Measurements from ENCODE around the gene HYI. TPM values are rescaled to one million over a fixed set of nuclear protein-coding genes. Genes with fewer than 3 reads are reported as not detected.

The HYI gene
- polyA plus RNA-seq, 6 donors from 2014 or later = 0.79 to 2.5 (median 2.1) TPM

DNA sequence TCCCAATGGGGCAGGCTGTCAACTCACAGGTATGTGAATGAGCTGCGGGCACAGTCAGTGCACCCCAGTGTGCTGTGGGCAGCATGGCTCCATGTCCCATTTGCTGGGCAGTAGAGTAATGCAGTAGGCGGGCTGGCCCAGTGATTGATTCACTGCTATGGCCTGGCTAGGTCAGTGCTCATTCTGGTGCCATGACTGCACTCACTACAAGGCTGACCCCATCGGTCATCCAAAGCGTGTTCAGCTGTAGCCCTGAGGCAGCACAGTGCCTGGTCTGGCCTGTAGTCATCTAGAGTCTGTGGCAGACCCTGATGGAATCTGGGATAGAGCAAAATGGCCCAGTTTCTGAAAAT, 7.4 kb downstream of the HYI start:
- no peak for DNase-seq
- Mint-ChIP-seq H3K27ac (no peak overlapping the region), H3K27me3 (no peaks in the 10 kb centered on the region), H3K36me3 (peaks cover 17 to 47% of the 10 kb centered on the region in 2 donors), H3K9me3 (no peaks in the 10 kb centered on the region), H3K4me3 (no peak overlapping the region), H3K4me1 (peaks cover 0 to 5% (median 0%) of the 10 kb centered on the region in 3 donors)
- ATAC-seq (ENCODE audit: low read depth in 2 of 2) = no peak

DNA sequence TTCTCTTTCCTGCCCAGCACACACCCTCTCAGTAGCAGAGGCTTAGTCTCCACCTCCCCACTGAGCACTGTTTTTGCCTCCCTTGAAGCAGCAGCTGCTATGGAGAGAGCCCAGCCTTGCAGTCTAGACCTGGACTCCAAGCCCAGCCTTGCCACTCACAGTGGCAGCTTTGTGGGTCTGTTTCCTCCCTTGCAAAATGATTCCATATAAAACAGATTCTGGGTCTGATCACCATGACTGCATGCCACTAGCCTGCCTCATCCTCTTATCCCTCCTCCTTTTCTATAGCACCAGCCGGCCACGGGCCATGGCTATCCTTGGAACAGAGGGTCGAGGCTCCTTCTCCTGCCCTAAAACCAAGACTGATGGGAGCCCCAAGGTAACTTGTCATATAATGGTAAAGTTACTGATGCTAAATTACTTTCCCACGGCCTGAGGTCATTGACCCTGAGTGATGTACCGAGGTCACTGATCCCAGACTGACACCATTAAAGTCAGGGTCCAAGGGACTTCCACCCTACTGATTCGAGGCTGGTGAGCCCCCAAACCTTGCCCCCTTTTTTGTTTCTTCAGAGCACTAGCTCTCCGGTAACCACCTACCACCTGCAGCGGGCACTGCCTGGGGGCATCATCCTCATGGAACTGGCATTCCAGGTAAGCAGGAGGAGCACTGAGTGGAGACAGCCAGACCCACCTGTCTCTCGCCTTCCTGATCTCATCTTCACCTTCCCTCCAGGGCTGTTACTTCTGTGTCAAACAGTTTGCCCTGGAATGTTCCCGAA, 7.9 kb downstream of the HYI start:
- no peak overlapping the region for H3K4me3 Mint-ChIP-seq
- H3K36me3 Mint-ChIP-seq = peaks cover 17 to 53% of the 10 kb centered on the region in 2 donors
- ATAC-seq (ENCODE audit: low read depth in 2 of 2) = no peak
- no peak for DNase-seq
- peak overlapping the region in 2 of 6 donors; percentile 36 to 74 for H3K27ac Mint-ChIP-seq
- H3K4me1 Mint-ChIP-seq = peaks cover 0 to 5% (median 0%) of the 10 kb centered on the region in 3 donors
- H3K9me3 Mint-ChIP-seq = no peaks in the 10 kb centered on the region
- no peaks in the 10 kb centered on the region for H3K27me3 Mint-ChIP-seq

DNA sequence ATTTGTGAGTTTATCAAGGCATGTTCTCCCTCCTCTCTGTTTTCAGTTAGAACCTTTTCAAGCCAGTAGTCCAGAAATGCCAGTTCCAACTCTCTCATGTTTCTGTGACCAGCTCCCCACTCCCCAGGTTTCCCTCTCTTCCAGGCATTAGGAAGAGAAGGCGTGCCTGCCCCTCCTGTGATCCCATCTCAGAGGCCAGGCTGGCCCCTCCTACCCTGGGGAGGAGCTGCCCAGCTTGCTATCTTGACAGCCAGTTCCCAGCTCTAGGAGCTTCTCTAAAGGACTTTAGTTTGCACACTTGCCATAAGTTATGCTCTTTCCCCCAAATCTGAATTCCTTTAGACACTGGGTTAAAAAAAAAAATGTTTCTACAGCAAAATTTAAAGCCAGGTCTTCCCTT, 8.9 kb downstream of the HYI start:
- Mint-ChIP-seq H3K36me3 (peaks cover 17 to 55% of the 10 kb centered on the region in 2 donors), H3K27ac (peak overlapping the region in 3 of 6 donors; percentile 21 to 81 (median 78)), H3K27me3 (no peaks in the 10 kb centered on the region), H3K4me3 (no peak overlapping the region), H3K4me1 (peaks cover 0 to 5% (median 0%) of the 10 kb centered on the region in 3 donors), H3K9me3 (no peaks in the 10 kb centered on the region)
- ATAC-seq (ENCODE audit: low read depth in 2 of 2) = no peak
- no peak for DNase-seq

DNA sequence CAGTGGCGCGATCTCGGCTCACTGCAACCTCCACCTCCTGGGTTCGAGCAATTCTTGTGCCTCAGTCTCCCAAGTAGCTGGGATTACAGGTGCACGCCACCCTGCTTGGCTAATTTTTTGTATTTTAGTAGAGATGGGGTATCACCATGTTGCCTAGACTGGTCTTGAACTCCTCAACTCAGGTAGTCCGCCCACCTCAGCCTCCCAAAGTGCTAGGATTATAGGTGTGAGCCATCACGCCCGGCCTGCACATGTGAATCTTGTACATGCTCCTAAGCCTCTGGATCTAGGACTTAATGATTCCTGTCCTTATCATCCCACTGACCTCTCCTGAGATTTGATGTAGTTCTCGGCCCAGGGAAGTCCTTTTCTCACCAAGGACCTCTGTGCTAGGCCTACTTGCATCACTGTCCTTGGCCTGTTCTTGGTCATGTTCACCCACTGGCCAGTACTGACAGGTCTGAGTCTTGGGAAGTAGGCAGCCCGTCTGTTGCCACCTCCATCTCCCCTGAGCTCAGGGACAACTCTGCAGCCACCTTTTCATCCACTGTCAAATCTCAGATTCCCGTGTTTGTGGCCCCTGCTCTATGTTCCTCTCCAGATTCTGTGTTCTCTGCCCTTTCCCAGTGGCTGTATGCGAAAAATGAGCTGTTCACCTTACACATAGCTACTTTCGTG, 9.4 kb downstream of the HYI start:
- Mint-ChIP-seq H3K36me3 (peaks cover 16 to 56% of the 10 kb centered on the region in 2 donors), H3K27ac (peak overlapping the region in 4 of 6 donors; percentile 2 to 81 (median 50)), H3K27me3 (no peaks in the 10 kb centered on the region), H3K4me1 (peaks cover 0 to 4% (median 1%) of the 10 kb centered on the region in 3 donors), H3K9me3 (no peaks in the 10 kb centered on the region), H3K4me3 (no peak overlapping the region)
- ATAC-seq (ENCODE audit: low read depth in 2 of 2) (no peak), DNase-seq (no peak)

DNA sequence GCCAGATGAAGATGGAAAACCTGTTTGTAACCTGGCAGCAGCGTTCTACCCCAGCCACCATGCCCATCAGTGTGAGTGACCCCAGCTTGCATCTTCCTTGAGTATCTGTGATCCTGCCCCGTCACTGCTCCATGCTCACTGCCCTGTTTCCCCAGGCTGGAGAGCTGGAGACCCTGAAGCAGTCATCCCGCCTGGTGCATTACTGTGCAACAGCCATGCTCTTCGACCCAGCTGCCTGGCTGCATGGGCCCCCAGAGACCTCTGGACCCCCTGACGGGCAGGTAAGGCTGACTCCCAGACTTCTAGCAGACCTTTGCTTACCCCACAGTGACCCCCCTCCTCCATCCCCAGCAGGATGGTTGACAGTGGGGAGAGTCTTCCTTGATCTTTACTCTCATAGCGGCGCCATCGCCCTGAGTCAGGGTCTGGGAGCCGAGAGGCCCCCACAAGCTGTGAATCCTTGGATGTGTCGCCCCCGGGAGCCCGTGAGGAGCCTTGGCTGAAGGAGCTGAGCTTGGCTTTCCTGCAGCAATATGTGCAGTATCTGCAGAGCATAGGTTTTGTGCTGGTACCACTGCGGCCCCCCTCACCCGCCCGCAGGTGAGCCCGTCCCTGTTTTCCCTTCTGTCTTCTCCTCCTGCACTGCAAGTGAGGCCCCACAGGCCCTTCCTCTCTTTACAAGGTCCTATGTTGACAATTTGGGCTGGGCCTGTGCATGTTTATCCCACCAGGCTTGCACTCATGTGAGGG, 10.4 kb downstream of the HYI start:
- ATAC-seq (ENCODE audit: low read depth in 2 of 2) (no peak), DNase-seq (no peak)
- Mint-ChIP-seq H3K27ac (no peak overlapping the region), H3K27me3 (no peaks in the 10 kb centered on the region), H3K4me1 (peaks cover 0 to 4% (median 0%) of the 10 kb centered on the region in 3 donors), H3K36me3 (peaks cover 12 to 58% of the 10 kb centered on the region in 2 donors), H3K4me3 (no peak overlapping the region), H3K9me3 (no peaks in the 10 kb centered on the region)

DNA sequence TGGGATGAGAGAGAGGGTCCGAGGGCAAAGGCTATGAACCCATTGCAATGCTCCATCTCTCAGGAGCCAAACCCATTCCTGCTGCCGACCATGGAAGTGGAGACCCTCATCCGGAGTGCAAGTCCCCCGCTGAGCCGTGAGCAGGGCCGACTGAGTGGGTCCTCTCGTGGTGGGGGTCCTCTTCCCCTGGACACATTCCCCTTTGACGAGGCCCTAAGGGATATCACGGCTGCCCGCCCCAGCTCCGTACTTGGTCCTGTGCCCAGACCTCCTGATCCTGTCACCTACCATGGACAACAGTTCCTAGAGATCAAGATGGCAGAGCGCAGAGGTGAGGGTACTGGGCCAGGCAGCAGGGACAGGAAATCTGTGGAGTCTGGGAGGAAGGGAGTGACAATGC, 11.0 kb downstream of the HYI start:
- H3K36me3 Mint-ChIP-seq = peaks cover 12 to 58% of the 10 kb centered on the region in 2 donors
- H3K27me3 Mint-ChIP-seq = no peaks in the 10 kb centered on the region
- ATAC-seq (ENCODE audit: low read depth in 2 of 2) (no peak), DNase-seq (no peak)
- H3K27ac Mint-ChIP-seq = no peak overlapping the region
- no peaks in the 10 kb centered on the region for H3K9me3 Mint-ChIP-seq
- peaks cover 0 to 4% (median 0%) of the 10 kb centered on the region in 3 donors for H3K4me1 Mint-ChIP-seq
- H3K4me3 Mint-ChIP-seq = no peak overlapping the region

DNA sequence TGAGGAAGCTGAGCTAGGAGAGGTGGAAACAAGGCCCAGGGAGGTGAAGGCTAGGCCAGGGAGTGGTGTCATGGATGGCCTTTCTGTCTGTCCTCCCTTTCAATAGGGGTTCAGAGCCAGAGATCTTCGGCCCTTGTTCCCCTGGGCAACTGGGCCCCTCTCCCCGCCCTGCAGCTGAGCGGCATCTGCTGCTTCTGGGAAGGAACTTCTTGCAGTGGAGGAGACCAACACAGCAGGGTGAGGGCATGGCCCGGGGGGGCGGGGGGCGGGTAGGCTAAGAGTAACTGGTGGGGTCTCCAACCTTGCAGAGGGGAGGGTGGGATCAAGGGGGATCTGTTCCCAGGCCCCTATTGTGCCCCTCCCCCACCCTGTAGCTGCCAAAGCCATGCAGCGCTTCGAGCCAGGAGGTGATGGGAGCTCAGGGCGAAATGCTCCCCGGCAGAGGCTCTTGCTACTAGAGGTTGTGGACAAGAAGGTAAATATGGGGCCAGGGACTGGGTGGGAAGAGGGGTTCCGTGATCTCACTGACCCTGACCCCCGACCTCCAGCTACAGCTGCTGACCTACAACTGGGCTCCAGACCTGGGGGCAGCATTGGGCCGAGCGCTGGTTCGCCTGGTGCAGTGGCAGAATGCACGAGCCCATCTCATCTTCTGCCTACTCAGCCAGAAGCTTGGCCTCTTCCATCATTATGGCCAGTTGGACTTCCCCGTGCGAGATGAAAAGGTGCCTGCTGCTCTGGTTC, 11.7 kb downstream of the HYI start:
- ATAC-seq (ENCODE audit: low read depth in 2 of 2) (no peak), DNase-seq (no peak)
- H3K9me3 Mint-ChIP-seq = no peaks in the 10 kb centered on the region
- no peaks in the 10 kb centered on the region for H3K27me3 Mint-ChIP-seq
- H3K4me1 Mint-ChIP-seq = peaks cover 0 to 4% (median 0%) of the 10 kb centered on the region in 3 donors
- H3K4me3 Mint-ChIP-seq = no peak overlapping the region
- H3K36me3 Mint-ChIP-seq = peaks cover 12 to 53% of the 10 kb centered on the region in 2 donors
- H3K27ac Mint-ChIP-seq = no peak overlapping the region

DNA sequence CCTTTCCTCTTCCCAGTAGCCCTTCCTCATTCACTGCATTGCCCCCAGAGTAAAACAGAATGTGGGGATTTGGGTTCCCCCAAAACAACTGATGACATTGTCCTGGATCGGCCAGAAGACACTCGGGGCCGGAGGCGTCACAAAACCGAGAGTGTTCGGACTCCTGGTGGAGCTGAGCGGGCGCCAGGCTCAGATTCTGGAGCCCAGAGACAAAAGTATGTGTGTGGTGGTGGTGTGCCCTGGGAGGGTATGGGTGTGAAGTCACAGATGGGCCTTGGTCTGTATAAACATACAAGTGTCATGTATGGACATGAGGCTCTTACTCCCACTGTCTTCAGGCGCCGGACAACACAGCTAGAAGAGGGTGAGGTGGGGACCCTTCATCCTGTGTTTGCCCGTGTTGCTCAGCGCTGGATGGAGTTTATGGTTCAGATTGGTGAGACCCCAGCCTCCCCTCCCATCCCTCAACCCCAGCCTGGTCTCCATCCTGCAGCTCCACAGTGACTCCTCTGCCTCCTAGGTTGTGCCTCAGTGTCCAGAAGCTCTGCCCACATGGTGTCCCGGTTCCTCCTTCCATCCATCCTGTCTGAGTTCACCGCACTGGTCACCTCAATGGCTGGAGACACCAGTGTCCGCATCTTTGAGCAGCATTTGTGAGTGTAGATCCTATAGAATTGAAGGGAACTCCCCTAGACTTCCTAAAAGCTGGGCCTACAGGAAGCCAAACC, 12.4 kb downstream of the HYI start:
- ATAC-seq (ENCODE audit: low read depth in 2 of 2) (no peak), DNase-seq (no peak)
- H3K9me3 Mint-ChIP-seq = no peaks in the 10 kb centered on the region
- peak overlapping the region in 1 of 8 donors; percentile 66 for H3K4me3 Mint-ChIP-seq
- peaks cover 0 to 4% (median 0%) of the 10 kb centered on the region in 3 donors for H3K4me1 Mint-ChIP-seq
- H3K27ac Mint-ChIP-seq = no peak overlapping the region
- H3K27me3 Mint-ChIP-seq = no peaks in the 10 kb centered on the region
- peaks cover 9 to 47% of the 10 kb centered on the region in 2 donors for H3K36me3 Mint-ChIP-seq

DNA sequence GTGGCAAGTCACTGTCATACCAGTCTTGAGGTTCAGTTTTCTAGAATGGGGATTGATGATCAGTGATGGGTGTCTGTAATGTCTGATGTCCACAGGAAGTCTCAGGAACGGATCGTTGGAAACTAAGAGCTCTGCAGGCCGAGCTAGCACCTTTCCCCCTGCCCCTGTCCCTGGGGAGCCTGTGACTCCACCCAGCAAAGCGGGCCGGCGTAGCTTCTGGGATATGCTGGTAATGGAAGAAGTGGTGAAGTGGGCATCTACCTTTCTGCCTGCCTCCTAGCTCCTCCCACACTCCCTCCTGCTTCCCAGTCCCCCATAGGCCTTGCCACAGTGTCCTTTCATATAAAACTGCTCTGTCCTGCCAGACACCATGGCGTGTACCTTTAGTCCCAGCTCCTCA, 13.4 kb downstream of the HYI start:
- DNase-seq = no peak
- Mint-ChIP-seq H3K4me1 (peaks cover 0 to 4% (median 0%) of the 10 kb centered on the region in 3 donors), H3K9me3 (no peaks in the 10 kb centered on the region), H3K36me3 (peaks cover 7 to 41% of the 10 kb centered on the region in 2 donors), H3K4me3 (no peak overlapping the region), H3K27me3 (no peaks in the 10 kb centered on the region), H3K27ac (no peak overlapping the region)
- no peak for ATAC-seq (ENCODE audit: low read depth in 2 of 2)

DNA sequence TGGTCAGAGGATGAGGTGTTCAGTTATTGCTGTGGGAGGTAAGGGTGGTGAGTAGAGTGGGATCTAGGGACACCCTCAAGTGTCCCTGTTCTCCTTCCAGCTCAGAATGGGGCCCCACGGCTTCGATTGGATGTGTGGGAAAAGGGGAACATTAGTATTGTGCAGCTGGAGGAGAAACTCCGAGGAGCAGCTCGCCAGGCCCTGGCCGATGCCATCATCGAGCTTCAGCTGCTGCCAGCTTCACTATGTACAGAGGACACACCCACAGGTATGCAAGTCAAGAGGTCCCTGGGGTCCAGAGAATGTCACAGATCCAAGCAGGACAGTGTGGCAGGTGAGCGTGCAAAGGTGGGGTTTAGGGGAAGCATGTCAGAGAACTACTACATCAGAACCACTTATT, 13.9 kb downstream of the HYI start:
- Mint-ChIP-seq H3K27me3 (no peaks in the 10 kb centered on the region), H3K27ac (no peak overlapping the region), H3K9me3 (no peaks in the 10 kb centered on the region), H3K4me1 (peaks cover 0 to 4% (median 0%) of the 10 kb centered on the region in 3 donors), H3K36me3 (peaks cover 4 to 41% of the 10 kb centered on the region in 2 donors), H3K4me3 (no peak overlapping the region)
- DNase-seq (no peak), ATAC-seq (ENCODE audit: low read depth in 2 of 2) (no peak)

DNA sequence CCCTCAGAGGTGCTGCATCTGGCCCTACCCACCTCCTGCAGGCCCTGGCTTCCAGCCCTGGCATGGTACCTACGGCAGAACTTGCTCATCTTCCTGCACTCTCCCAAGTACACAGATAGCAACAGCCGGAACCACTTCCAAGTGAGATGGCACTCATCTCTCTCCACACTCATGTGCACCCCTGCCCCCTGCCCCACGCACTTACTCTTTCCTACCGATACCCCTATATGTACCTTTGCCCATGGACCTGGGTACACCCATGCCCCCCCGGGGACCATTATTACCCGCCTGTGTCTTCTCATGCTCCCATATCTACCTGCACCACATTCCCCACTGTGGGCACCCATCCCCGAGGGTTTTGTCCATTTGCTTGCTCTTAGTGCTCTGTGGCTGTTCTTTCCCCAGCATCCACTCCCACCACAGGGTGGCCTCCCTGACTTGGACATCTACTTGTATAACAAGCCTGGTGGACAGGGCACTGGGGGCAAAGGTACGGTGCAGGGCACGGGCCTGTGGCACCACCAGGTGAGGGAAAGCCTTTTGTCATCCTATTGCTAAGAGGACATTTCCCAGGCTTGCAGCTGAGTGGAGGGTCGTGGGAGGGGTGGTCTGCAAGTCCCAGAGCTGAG, 14.7 kb downstream of the HYI start:
- no peak overlapping the region for H3K4me3 Mint-ChIP-seq
- peaks cover 0 to 36% of the 10 kb centered on the region in 2 donors for H3K36me3 Mint-ChIP-seq
- peaks cover 0 to 4% (median 0%) of the 10 kb centered on the region in 3 donors for H3K4me1 Mint-ChIP-seq
- no peaks in the 10 kb centered on the region for H3K27me3 Mint-ChIP-seq
- DNase-seq (no peak), ATAC-seq (ENCODE audit: low read depth in 2 of 2) (no peak)
- peak overlapping the region in 1 of 6 donors; percentile 61 for H3K27ac Mint-ChIP-seq
- H3K9me3 Mint-ChIP-seq = no peaks in the 10 kb centered on the region

DNA sequence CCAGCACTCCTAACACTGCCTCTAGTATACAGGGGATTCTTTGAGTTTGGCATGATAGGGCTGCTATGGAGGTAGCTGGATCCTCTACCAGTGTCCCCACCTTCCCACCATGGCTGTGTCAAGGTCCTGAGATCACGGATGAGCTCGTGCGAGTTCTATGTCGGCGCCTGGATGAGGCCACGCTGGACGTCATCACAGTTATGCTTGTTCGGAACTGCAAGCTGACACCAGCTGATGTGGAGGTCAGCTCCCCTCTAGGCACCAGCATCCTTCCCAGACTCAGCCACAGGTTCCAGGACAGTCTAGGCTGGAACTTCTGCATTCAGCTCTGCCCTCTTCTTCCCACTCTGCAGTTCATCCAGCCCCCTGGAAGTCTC, 15.2 kb downstream of the HYI start:
- peaks cover 0 to 31% of the 10 kb centered on the region in 2 donors for H3K36me3 Mint-ChIP-seq
- H3K27me3 Mint-ChIP-seq = no peaks in the 10 kb centered on the region
- DNase-seq (no peak), ATAC-seq (ENCODE audit: low read depth in 2 of 2) (no peak)
- H3K4me3 Mint-ChIP-seq = no peak overlapping the region
- peak overlapping the region in 1 of 6 donors; percentile 72 for H3K27ac Mint-ChIP-seq
- H3K9me3 Mint-ChIP-seq = no peaks in the 10 kb centered on the region
- peaks cover 0 to 4% (median 0%) of the 10 kb centered on the region in 3 donors for H3K4me1 Mint-ChIP-seq
